Activated CD4-positive, alpha-beta memory T cell treated with anti-CD3 and anti-CD28 coated beads, Interleukin-2, amount 10 ng/mL, durations not matched to agents 7 days and 5 days (primary cell): ENCODE measurements around the gene MAFG. TPM values are rescaled to one million over a fixed set of nuclear protein-coding genes. Genes with fewer than 3 reads are reported as not detected.
A peak's percentile ranks its signal among the peaks of the same experiment; 100 is the strongest.
"Not testable (repeated sequence)": the region's sequence is repeated elsewhere in the genome, so short reads cannot be mapped to it uniquely, and the experiment has no call there.

Source experiments
- CTCF ChIA-PET: fragments of 350-600 bp; sonication (Branson Sonifier 250); formaldehyde crosslinking; loops from one replicate; lab custom pipeline; 2021; ENCODE audit warnings: antibody characterized with exemption, inconsistent platforms; lab: Charles Lee
- POLR2A ChIA-PET: fragments of 350-600 bp; sonication (Branson Sonifier 250); formaldehyde crosslinking; loops from one replicate; lab custom pipeline; 2021; ENCODE audit warnings: antibody characterized with exemption; lab: Charles Lee
- DNase-seq: peaks from one replicate; pipeline ENCODE4 v3.0.0-alpha.2; 2020
- H3K27ac Mint-ChIP-seq: one replicate; pipeline ENCODE4 v1.8.0; 2021; ENCODE audit warnings: mild to moderate bottlenecking, mixed read lengths
- H3K27me3 Mint-ChIP-seq: one replicate; pipeline ENCODE4 v1.8.0; 2021; ENCODE audit warnings: mixed read lengths
- H3K36me3 Mint-ChIP-seq: one replicate; pipeline ENCODE4 v1.8.0; 2021; ENCODE audit warnings: low read depth, mixed read lengths
- H3K4me1 Mint-ChIP-seq: one replicate; pipeline ENCODE4 v1.8.0; 2021; ENCODE audit warnings: mixed read lengths
- H3K4me3 Mint-ChIP-seq: one replicate; pipeline ENCODE4 v1.8.0; 2021; ENCODE audit warnings: mild to moderate bottlenecking, mixed read lengths
- H3K9me3 Mint-ChIP-seq: one replicate; pipeline ENCODE4 v1.8.0; 2021; ENCODE audit warnings: mixed read lengths
- total RNA-seq, 2 experiments: library from RNA; stranded (reverse); gene quantifications; one replicate each; pipeline ENCODE4 v1.2.3, GENCODE V29; 2021

MAFG gene
- total RNA-seq, 2 experiments from 2014 or later, result 35.2 to 36.5 TPM

- ChIA-PET POLR2A (interaction anchor here (1.0 to 7.6 kb wide), 2 partner anchors 22 to 52 kb away, joined by 3 to 62 read pairs; partner anchors contain the start of gene ARHGDIA), CTCF (no interaction called here)
- Mint-ChIP-seq H3K9me3 (no peaks in the 10 kb centered on the region), H3K36me3 (peaks cover 35% of the 10 kb centered on the region), H3K4me3 (no peak overlapping the region), H3K4me1 (peaks cover 58% of the 10 kb centered on the region), H3K27me3 (no peaks in the 10 kb centered on the region), H3K27ac (no peak overlapping the region)
- no peak for DNase-seq
These were observed 4.8 kb downstream of the MAFG start for GRCh38 chr17:81922566-81923301.

DNA sequence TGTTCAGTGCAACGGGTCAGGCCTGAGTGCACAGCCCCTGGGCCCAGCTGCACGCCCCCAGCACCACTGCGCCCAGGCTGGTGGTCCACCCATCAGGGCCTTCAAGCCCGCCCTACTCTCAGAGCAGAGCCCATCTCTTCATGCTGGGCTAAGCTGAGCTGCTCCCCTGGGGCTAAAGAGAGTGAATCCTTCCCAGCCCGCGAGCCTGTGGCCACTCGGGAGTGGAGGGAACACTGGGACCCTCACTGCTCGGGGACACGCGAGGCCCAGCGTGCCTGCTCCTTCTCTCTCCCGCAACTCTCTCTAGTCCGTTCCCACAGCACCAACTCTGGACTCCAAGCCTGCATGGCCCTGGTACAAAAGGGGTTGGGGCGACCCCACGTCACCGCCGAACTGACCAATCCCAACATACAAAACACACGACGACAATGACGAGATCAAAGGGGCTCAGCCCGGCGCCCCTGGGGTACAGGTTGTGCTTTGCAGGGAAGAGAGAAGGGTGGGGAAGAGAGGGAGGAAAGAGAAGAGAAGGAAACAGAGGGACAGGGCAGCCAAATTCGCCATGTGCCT, 5.5 kb downstream of the MAFG start:
- Mint-ChIP-seq H3K4me1 (peaks cover 62% of the 10 kb centered on the region), H3K27ac (no peak overlapping the region), H3K9me3 (no peaks in the 10 kb centered on the region), H3K4me3 (no peak overlapping the region), H3K36me3 (peaks cover 38% of the 10 kb centered on the region), H3K27me3 (no peaks in the 10 kb centered on the region)
- no peak for DNase-seq
- ChIA-PET POLR2A (interaction anchor here (0.9 to 7.6 kb wide), 3 partner anchors 9 to 51 kb away, joined by 3 to 62 read pairs (median 3); partner anchors contain the start of genes ARHGDIA and NPB), CTCF (no interaction called here)

DNA sequence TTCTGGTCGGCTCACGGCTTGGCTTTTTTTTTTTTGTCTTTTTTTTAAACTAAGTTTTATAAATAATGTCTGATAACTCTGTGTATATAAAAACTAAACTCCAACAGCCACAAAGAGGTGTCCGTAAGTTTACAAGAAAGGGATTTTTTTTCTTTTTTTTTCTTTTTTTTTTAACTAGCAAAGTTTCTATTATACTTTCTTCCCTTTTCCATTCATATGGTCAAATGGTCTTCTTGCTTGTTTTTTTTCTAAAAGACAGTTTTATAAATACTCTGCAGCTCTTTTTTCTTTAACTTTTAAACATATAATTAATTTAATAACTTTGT, 6.0 kb downstream of the MAFG start:
- H3K27me3 Mint-ChIP-seq, result no peaks in the 10 kb centered on the region
- no peak for DNase-seq
- ChIA-PET CTCF (no interaction called here), POLR2A (interaction anchor here (0.9 to 1.1 kb wide), 2 partner anchors 8 to 20 kb away, joined by 3 read pairs; partner anchors contain the start of gene NPB)
- no peaks in the 10 kb centered on the region for H3K9me3 Mint-ChIP-seq
- no peak overlapping the region for H3K27ac Mint-ChIP-seq
- peaks cover 41% of the 10 kb centered on the region for H3K36me3 Mint-ChIP-seq
- peaks cover 66% of the 10 kb centered on the region for H3K4me1 Mint-ChIP-seq
- no peak overlapping the region for H3K4me3 Mint-ChIP-seq

DNA sequence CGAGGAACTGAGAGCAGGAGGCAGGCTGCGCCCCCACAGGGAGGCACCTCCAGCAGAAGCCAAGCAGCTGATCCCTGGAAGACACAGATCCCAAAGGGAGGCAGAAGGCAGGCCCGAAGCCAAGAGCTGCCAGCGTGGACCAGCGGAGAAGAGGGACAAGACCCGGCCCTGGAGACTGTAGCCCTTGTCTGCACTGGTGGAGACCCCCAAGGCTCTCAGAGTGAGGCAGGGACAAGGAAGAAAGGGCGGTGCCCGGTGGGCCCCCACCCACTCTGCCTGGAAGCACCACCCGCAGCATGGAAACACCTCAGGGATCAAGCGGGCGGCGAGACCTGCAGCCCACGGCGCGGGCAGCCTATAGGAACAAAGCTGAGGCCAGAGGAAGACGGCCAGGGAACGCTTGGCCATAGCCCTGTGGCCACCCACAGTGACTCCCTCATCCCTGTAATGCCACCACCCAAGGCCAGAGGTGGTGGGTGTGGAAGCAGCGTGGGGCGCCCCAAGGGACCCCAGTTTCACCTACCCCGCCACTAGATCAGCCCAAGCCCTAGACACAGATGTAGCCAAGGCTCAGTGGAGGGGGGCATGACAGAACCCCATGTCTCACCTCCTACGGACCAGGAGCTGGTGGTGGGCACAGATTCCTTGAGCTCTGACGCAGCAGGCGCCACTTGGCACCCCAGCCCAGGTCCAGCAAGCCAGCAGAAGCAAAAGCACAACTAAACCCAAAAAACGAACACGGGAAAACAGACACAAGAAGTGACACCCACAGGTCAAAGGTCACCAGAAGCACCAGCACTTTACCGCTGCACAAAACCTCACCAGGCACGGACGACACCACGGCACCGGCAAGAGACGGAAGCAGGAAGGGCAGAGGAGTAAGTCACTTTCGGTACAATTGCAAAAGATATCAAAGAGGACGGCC, 6.7 kb downstream of the MAFG start:
- Mint-ChIP-seq H3K27me3 (no peaks in the 10 kb centered on the region), H3K9me3 (no peaks in the 10 kb centered on the region), H3K36me3 (peaks cover 41% of the 10 kb centered on the region), H3K4me3 (no peak overlapping the region), H3K4me1 (peaks cover 64% of the 10 kb centered on the region), H3K27ac (no peak overlapping the region)
- ChIA-PET CTCF (no interaction called here), POLR2A (interaction anchor here (0.9 to 1.4 kb wide), 3 partner anchors 8 to 29 kb away, joined by 3 to 4 read pairs (median 3); partner anchors contain the start of genes ALYREF, ANAPC11 and NPB)
- DNase-seq, result no peak

DNA sequence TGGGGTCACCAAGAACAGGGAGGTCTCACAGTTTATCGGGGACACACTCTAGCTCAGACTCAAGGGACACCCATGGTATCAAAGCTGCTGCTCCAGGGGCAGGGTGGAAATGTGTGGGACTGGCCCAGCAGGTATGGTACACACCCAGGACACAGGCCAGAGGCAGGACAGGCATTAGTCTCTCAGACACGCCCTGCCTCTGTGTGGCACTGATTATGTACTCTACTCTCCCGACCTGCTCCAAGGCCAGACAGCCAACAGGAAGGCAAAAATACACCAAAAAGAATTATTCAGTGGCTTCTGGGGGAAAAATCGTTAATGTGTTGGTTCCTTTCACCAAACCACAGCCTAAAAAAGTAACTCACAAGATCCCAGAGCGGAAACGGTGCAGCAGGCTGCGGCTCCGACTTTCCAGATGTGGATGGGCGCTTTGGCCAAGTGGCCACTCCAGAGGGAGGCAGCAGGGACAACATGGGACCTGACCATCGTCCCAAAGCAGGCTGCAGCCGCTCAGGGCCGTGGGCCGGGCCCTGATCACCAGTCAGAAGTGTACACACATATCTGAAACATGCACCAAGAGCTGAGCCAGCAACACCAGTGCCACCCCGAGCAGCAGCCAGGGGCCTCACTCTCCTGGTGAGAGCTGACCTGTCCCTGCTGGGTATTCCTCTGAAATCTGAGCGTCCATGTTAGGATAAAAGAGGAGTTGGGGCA, 8.5 kb downstream of the MAFG start:
- POLR2A ChIA-PET, result no interaction called here
- Mint-ChIP-seq H3K36me3 (peaks cover 58% of the 10 kb centered on the region), H3K4me1 (peaks cover 51% of the 10 kb centered on the region), H3K27me3 (no peaks in the 10 kb centered on the region), H3K9me3 (no peaks in the 10 kb centered on the region), H3K27ac (peak overlapping the region; percentile 82), H3K4me3 (peak overlapping the region; percentile 1)
- DNase-seq, result no peak
- CTCF ChIA-PET, result no interaction called here

GRCh38 chr17:81918333-81918669, 9.2 kb downstream of the MAFG start:
- H3K27me3 Mint-ChIP-seq, DNase-seq, H3K9me3 Mint-ChIP-seq, CTCF ChIA-PET: not testable (repeated sequence)
- Mint-ChIP-seq H3K4me3 (peak overlapping the region; percentile 89), H3K36me3 (peaks cover 65% of the 10 kb centered on the region), H3K27ac (peak overlapping the region; percentile 82), H3K4me1 (peaks cover 46% of the 10 kb centered on the region)
- POLR2A ChIA-PET, result interaction anchor here (1.3 to 1.8 kb wide), 3 partner anchors 9 to 148 kb away, joined by 3 to 42 read pairs (median 6); partner anchors contain the start of gene MAFG

DNA sequence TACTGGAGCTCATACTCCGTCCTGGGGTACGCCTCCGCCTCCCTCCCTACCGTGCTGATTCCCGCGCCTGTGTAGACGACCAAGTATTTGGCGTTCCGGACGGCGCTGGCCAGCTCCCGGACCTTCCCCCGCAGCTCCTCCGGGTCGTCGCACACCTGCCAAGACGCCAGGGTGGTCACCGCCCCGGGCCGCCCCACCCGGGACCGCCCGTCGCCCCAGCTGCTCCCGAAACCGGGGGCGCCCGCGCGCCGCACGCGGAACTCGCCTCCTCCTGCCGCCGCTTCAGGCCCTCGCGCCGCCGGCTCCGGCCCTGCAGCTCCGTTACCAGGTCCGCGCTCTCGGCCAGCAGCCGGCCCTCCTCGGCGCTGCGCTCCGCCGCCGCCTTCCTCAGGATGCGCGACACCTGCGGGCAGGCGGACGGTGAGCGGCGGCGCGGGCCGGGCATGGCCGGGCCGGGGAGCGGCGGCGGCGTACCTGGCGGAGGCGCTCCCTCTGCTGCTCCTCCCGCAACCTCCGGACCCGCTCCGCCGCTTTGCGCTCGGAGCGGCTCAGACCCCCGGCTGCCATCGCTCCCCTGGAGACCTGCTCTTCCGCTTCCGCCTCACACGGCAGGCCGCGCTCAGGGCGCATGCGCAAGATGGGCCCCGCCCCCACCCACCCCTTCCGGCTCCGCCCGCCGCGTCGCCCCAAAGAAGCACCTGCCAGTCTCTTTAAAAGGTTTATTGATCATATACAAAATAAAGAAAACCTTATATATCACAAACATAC, 9.8 kb downstream of the MAFG start, which contains the start of gene SIRT7:
Gene SIRT7, minus strand, starts transcription at position 612 of the 768 bp plus-strand sequence. Its CDS starts 45 bp downstream, at position 567.
- Mint-ChIP-seq H3K36me3 (peaks cover 68% of the 10 kb centered on the region), H3K4me3 (peak within 1 kb of the TSS; percentile 89), H3K4me1 (peaks cover 48% of the 10 kb centered on the region), H3K9me3 (no peaks in the 10 kb centered on the region), H3K27me3 (no peaks in the 10 kb centered on the region), H3K27ac (peak within 1 kb of the TSS; percentile 82)
- CTCF ChIA-PET, result interaction anchor here (0.9 to 2.4 kb wide), 4 partner anchors 9 to 120 kb away, joined by 3 to 13 read pairs (median 4); partner anchors contain the start of genes DCXR, MAFG and PYCR1
- POLR2A ChIA-PET, result interaction anchor here (0.6 to 1.9 kb wide), 18 partner anchors 9 to 311 kb away, joined by 3 to 42 read pairs (median 5); partner anchors contain the start of genes ALYREF, ANAPC11, ARHGDIA and MAFG
- DNase-seq, result peak; percentile 86

DNA sequence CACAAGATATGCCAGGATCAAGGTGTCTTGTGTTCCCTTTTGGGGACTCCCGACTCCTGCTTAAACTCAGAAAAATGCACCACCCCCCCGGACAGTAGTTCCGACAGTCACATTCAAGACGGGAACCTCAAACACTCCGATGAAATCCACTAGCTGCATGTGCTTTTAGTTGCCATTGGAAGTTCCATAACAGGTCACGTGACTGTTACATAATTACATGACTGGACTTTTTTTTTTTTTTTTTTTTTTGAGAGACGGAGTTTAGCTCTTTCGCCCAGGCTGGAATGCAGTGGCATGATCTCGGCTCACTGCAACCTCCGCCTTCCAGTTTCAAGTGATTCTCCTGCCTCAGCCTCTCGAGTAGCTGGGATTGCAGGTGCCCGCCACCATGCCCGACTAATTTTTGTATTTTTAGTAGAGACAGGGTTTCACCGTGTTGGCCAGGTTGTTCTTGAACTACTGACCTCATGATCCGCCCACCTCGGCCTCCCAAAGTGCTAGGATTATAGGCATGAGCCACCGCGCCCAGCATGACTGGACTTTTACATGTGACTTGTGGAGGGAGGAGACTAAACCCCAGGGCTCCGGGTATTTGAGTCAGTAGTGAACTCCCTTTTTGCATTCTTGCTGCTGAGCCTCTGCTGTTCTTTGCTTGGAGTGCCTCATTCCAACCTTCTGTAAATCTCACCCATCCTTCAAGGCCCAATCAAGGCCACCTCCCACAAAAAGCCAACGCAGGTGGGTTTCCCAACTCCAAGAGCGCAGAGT, 11.1 kb downstream of the MAFG start:
- Mint-ChIP-seq H3K27ac (peak overlapping the region; percentile 47), H3K9me3 (no peaks in the 10 kb centered on the region), H3K4me1 (peaks cover 48% of the 10 kb centered on the region), H3K27me3 (no peaks in the 10 kb centered on the region), H3K4me3 (peak overlapping the region; percentile 89), H3K36me3 (peaks cover 69% of the 10 kb centered on the region)
- CTCF ChIA-PET, result interaction anchor here (0.9 to 2.4 kb wide), 4 partner anchors 11 to 121 kb away, joined by 3 to 13 read pairs (median 4); partner anchors contain the start of genes DCXR, MAFG and PYCR1
- no peak for DNase-seq
- POLR2A ChIA-PET, result interaction anchor here (0.8 to 1.9 kb wide), 12 partner anchors 10 to 213 kb away, joined by 3 to 42 read pairs (median 5); partner anchors contain the start of genes ALYREF, ANAPC11, ARHGDIA and MAFG

DNA sequence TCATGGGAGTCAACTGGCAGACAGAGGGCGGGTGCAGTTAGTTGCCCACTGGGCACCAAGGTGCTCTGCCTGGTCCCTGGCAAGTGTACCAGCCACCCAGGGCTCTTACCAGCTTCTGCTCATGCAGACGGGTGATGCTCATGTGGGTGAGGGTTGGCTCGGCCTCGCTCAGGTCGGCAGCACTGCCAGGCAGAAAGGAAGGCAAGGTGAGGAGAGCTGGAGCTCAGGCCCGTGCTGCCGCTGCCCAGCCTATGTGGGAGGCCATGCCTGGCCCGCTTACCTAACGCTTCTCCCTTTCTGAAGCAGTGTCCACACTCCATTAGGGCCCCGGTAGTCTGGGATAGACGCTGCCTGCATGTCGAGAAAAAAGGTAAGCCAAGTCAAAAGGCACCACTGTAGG, 12.2 kb downstream of the MAFG start:
- Mint-ChIP-seq H3K4me1 (peaks cover 47% of the 10 kb centered on the region), H3K9me3 (no peaks in the 10 kb centered on the region), H3K27me3 (no peaks in the 10 kb centered on the region), H3K27ac (no peak overlapping the region), H3K36me3 (peaks cover 65% of the 10 kb centered on the region), H3K4me3 (peak overlapping the region; percentile 4)
- DNase-seq, result no peak
- POLR2A ChIA-PET, result interaction anchor here (1.0 to 1.5 kb wide), 2 partner anchors 10 to 12 kb away, joined by 3 to 4 read pairs; no protein-coding TSS in a partner anchor
- CTCF ChIA-PET, result interaction anchor here (0.6 to 2.4 kb wide), 3 partner anchors 12 to 38 kb away, joined by 3 to 13 read pairs (median 3); partner anchors contain the start of gene MAFG

DNA sequence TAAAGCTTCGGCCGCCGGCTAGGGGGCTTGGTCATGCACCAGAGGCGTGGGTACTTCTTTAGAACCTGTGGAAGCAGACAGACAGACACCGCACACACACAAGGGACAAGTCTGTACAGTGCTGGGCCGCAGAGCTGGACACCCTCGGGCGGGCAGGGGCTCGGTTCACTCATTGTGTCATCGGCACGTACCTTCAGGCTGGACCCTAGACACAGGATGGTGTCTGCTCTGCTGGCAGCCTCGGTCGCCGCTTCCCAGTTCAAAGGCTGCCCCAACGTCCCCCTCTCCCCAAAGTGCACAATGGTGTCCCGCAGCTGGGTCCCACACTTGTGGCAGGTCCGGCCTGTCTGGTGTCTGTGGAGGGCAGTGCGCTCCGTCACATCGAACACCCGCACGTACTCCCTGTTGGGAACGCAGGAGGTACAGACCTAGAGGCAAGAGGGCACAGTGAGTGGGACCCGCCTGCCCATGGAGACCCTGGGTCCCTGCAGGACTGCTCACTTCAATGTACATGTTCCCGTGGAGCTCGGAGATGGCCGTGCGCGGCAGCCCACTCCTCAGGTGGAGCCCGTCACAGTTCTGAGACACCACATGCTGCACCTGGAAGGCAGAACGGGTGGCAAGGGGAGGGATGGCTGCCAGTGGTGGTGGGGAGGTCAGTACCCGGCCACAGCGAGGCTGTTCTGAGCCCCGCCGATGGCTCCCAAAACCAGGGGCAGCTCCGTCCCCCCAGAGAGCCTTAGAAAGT, 13.3 kb downstream of the MAFG start:
- peaks cover 58% of the 10 kb centered on the region for H3K36me3 Mint-ChIP-seq
- H3K4me1 Mint-ChIP-seq, result peaks cover 51% of the 10 kb centered on the region
- no peak overlapping the region for H3K4me3 Mint-ChIP-seq
- ChIA-PET POLR2A (interaction anchor here (0.6 to 1.5 kb wide), 3 partner anchors 11 to 350 kb away, joined by 3 to 4 read pairs (median 4); no protein-coding TSS in a partner anchor), CTCF (no interaction called here)
- DNase-seq, result no peak
- H3K27ac Mint-ChIP-seq, result no peak overlapping the region
- no peaks in the 10 kb centered on the region for H3K27me3 Mint-ChIP-seq
- H3K9me3 Mint-ChIP-seq, result no peaks in the 10 kb centered on the region
